ENCODE data around the gene SPTBN1. TPM values are rescaled to one million over a fixed set of nuclear protein-coding genes. Genes with fewer than 3 reads are reported as not detected.
A peak's percentile ranks its signal among the peaks of the same experiment; 100 is the strongest.

SPTBN1 gene
- total RNA-seq, 1 experiment from 2014 or later = 204 TPM

GRCh38 chr2:54603796-54604195, 147.7 kb downstream of the SPTBN1 start:
- ChIA-PET POLR2A (interaction anchor here (2.7 kb wide), 1 partner anchor 45 kb away, joined by 7 read pairs; no protein-coding TSS in a partner anchor), CTCF (interaction anchor here (0.9 to 1.4 kb wide), 2 partner anchors 8 to 62 kb away, joined by 4 to 6 read pairs; no protein-coding TSS in a partner anchor)
- ATAC-seq (no peak), DNase-seq (ENCODE audit: low spot score) (no peak)
- H3K9me3 Mint-ChIP-seq = no peaks in the 10 kb centered on the region
- H3K27ac Mint-ChIP-seq = 0 out of 2 replicates have a peak overlapping the region, but pooled peaks have one; percentile 21
- H3K4me3 Mint-ChIP-seq = no peak overlapping the region
- H3K36me3 Mint-ChIP-seq = peaks cover 18% of the 10 kb centered on the region
- no peak for TF ChIP-seq ZNF423 (CRISPR knock-in tag; IDR thresholded peaks at IDR 0.05)
- TF ChIP-seq, protein P1, sequence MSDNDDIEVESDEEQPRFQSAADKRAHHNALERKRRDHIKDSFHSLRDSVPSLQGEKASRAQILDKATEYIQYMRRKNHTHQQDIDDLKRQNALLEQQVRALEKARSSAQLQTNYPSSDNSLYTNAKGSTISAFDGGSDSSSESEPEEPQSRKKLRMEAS (CRISPR knock-in tag; IDR thresholded peaks at IDR 0.05) = no peak
- no peak for TF ChIP-seq STAT6 (CRISPR knock-in tag; conservative IDR thresholded peaks at IDR 0.05; ENCODE audit: low read depth)
- no peak for TF ChIP-seq ZNF263 (CRISPR knock-in tag; IDR thresholded peaks at IDR 0.05; ENCODE audit: low read depth)
- TF ChIP-seq ETV6 (CRISPR knock-in tag; IDR thresholded peaks at IDR 0.05) = no peak
- H3K27me3 Mint-ChIP-seq (ENCODE audit: low read depth) = no peaks in the 10 kb centered on the region
- peaks cover 59% of the 10 kb centered on the region for H3K4me1 Mint-ChIP-seq

DNA sequence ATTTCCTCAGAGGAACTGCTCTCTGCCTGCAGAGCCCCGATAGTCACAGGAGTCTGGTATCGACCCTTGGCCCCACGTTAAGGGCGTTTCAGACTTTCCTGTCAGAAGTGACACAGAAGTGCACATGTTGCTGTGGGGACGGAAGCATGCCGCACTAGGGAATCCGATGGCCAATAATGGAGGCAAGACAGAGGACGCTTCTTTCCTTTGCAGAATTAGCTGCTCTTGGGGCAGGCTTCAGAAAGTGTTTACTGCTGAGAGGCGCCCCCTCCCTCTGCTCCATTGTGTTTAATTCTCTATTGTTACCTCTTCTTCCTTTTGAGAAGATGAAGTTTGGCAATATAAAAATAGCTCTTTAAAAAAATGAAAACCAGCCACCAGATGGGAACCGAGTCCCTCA, 148.7 kb downstream of the SPTBN1 start:
- H3K9me3 Mint-ChIP-seq = no peaks in the 10 kb centered on the region
- H3K4me3 Mint-ChIP-seq = no peak overlapping the region
- ATAC-seq (no peak), DNase-seq (ENCODE audit: low spot score) (no peak)
- H3K27me3 Mint-ChIP-seq (ENCODE audit: low read depth) = no peaks in the 10 kb centered on the region
- TF ChIP-seq, protein P2, sequence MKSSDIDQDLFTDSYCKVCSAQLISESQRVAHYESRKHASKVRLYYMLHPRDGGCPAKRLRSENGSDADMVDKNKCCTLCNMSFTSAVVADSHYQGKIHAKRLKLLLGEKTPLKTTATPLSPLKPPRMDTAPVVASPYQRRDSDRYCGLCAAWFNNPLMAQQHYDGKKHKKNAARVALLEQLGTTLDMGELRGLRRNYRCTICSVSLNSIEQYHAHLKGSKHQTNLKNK (CRISPR knock-in tag; IDR thresholded peaks at IDR 0.05) = no peak
- no peak for TF ChIP-seq ZNF263 (CRISPR knock-in tag; IDR thresholded peaks at IDR 0.05; ENCODE audit: low read depth)
- TF ChIP-seq, protein P3, sequence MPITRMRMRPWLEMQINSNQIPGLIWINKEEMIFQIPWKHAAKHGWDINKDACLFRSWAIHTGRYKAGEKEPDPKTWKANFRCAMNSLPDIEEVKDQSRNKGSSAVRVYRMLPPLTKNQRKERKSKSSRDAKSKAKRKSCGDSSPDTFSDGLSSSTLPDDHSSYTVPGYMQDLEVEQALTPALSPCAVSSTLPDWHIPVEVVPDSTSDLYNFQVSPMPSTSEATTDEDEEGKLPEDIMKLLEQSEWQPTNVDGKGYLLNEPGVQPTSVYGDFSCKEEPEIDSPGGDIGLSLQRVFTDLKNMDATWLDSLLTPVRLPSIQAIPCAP (CRISPR knock-in tag; IDR thresholded peaks at IDR 0.05) = no peak
- TF ChIP-seq RORB (CRISPR knock-in tag; IDR thresholded peaks at IDR 0.05) = no peak
- H3K36me3 Mint-ChIP-seq = peaks cover 7% of the 10 kb centered on the region
- H3K4me1 Mint-ChIP-seq = peaks cover 70% of the 10 kb centered on the region
- H3K27ac Mint-ChIP-seq = peak overlapping the region; percentile 25; the same call in 1 of the 2 replicates
- ChIA-PET POLR2A (interaction anchor here (2.7 kb wide), 1 partner anchor 46 kb away, joined by 7 read pairs; no protein-coding TSS in a partner anchor), CTCF (interaction anchor here (0.9 to 1.1 kb wide), 3 partner anchors 9 to 61 kb away, joined by 3 to 5 read pairs (median 5); no protein-coding TSS in a partner anchor)

DNA sequence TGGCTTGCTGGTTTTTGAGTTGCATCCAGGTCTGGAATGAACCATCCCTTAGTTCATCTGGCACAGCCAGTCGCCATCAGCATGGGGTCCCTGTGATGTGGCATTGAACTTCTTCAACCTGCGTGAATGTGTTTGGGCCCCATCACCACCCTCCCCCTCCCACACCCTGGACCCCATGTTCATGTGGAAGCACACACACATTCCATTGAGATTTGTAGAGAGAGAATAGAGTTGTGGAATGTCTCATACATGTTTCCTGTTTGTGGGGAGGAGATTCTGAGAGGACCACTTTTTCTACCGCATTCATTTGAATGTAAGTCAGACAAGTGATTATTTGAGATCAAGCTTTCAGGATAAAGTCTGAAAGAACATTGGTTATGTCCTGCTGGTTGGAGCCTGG, 149.7 kb downstream of the SPTBN1 start:
- Mint-ChIP-seq H3K4me1 (peaks cover 78% of the 10 kb centered on the region), H3K27me3 (ENCODE audit: low read depth) (no peaks in the 10 kb centered on the region), H3K27ac (peak overlapping the region; percentile 54), H3K36me3 (peaks cover 2% of the 10 kb centered on the region; the same call in 1 of the 2 replicates), H3K9me3 (no peaks in the 10 kb centered on the region), H3K4me3 (no peak overlapping the region)
- ChIA-PET POLR2A (interaction anchor here (2.7 kb wide), 1 partner anchor 47 kb away, joined by 7 read pairs; no protein-coding TSS in a partner anchor), CTCF (interaction anchor here (0.9 to 1.3 kb wide), 4 partner anchors 10 to 60 kb away, joined by 3 to 5 read pairs (median 4); no protein-coding TSS in a partner anchor)
- DNase-seq (ENCODE audit: low spot score) (no peak), ATAC-seq (no peak)
- no peak for TF ChIP-seq AFF4 (CRISPR knock-in tag; IDR thresholded peaks at IDR 0.05; ENCODE audit: borderline replicate concordance)
- TF ChIP-seq STAT6 (CRISPR knock-in tag; conservative IDR thresholded peaks at IDR 0.05; ENCODE audit: low read depth) = no peak
- TF ChIP-seq, protein P4, sequence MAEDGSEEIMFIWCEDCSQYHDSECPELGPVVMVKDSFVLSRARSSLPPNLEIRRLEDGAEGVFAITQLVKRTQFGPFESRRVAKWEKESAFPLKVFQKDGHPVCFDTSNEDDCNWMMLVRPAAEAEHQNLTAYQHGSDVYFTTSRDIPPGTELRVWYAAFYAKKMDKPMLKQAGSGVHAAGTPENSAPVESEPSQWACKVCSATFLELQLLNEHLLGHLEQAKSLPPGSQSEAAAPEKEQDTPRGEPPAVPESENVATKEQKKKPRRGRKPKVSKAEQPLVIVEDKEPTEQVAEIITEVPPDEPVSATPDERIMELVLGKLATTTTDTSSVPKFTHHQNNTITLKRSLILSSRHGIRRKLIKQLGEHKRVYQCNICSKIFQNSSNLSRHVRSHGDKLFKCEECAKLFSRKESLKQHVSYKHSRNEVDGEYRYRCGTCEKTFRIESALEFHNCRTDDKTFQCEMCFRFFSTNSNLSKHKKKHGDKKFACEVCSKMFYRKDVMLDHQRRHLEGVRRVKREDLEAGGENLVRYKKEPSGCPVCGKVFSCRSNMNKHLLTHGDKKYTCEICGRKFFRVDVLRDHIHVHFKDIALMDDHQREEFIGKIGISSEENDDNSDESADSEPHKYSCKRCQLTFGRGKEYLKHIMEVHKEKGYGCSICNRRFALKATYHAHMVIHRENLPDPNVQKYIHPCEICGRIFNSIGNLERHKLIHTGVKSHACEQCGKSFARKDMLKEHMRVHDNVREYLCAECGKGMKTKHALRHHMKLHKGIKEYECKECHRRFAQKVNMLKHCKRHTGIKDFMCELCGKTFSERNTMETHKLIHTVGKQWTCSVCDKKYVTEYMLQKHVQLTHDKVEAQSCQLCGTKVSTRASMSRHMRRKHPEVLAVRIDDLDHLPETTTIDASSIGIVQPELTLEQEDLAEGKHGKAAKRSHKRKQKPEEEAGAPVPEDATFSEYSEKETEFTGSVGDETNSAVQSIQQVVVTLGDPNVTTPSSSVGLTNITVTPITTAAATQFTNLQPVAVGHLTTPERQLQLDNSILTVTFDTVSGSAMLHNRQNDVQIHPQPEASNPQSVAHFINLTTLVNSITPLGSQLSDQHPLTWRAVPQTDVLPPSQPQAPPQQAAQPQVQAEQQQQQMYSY (CRISPR knock-in tag; IDR thresholded peaks at IDR 0.05) = no peak
- TF ChIP-seq TEAD4 (CRISPR knock-in tag; IDR thresholded peaks at IDR 0.05) = no peak
- TF ChIP-seq SOX15 (CRISPR knock-in tag; IDR thresholded peaks at IDR 0.05) = no peak
- TF ChIP-seq ZNF121 (CRISPR knock-in tag; IDR thresholded peaks at IDR 0.05) = no peak
- TF ChIP-seq USF2 (CRISPR knock-in tag; IDR thresholded peaks at IDR 0.05) = no peak

Data from WTC11 (cell line).